Measurements from ENCODE around the gene RIGI.

GRCh38 chr9:32554591-32554990 is 28.6 kb upstream of the RIGI start:
- no peak for TF ChIP-seq CTCF (IDR thresholded peaks at IDR 0.05)
- no peak for TF ChIP-seq POLR2A (IDR thresholded peaks at IDR 0.05)

Data from thyroid gland (tissue), 4 donors.